Lower lobe of right lung (tissue), 2 donors: ENCODE results near the gene CIPC. TPM values are rescaled to one million over a fixed set of nuclear protein-coding genes. Genes with fewer than 3 reads are reported as not detected.

Experiments used
- ATAC-seq, 2 donors: fragments of 200-7000 bp; cut with Tn5 transposase; one replicate each; pipeline ENCODE4 v1.9.1; 2020 to 2022; ENCODE audit warnings: mild to moderate bottlenecking in 2 of 2, moderate library complexity in 2 of 2
- DNase-seq: peaks from one replicate; pipeline ENCODE4 v3.0.0-alpha.2; 2020
- H3K27ac ChIP-seq: fragments of 200-600 bp; one replicate; pipeline ENCODE4 v1.8.0; 2022
- H3K27me3 ChIP-seq: fragments of 200-600 bp; one replicate; pipeline ENCODE4 v1.8.0; 2022; ENCODE audit warnings: low read depth
- H3K36me3 ChIP-seq: fragments of 200-600 bp; one replicate; pipeline ENCODE4 v1.8.0; 2022; ENCODE audit warnings: mild to moderate bottlenecking
- H3K4me1 ChIP-seq: fragments of 200-600 bp; one replicate; pipeline ENCODE4 v1.8.0; 2022
- H3K4me3 ChIP-seq: fragments of 200-600 bp; one replicate; pipeline ENCODE4 v1.8.0; 2022; ENCODE audit warnings: mild to moderate bottlenecking
- H3K9me3 ChIP-seq: fragments of 200-600 bp; one replicate; pipeline ENCODE4 v1.8.0; 2022
- intact Hi-C: fragments of 100-400 bp; cut with DNase I; formaldehyde crosslinking; loops from one replicate; pipeline ENCODE4 v1.11.0; 2022
- total RNA-seq: library from RNA; stranded (reverse); fragmentation: NEBNext Ultra II Directional; extraction: Animal tissue kit (Norgen Biotek cat#: 25700); gene quantifications from one replicate; pipeline ENCODE4 v1.2.1, GENCODE V29; 2021
- TF ChIP-seq, protein P1 (sequence below): fragments of 200-600 bp; IDR thresholded peaks from one replicate; pipeline ENCODE4 v1.8.0; 2022; ENCODE audit warnings: antibody characterized with exemption, mild to moderate bottlenecking
- donor health status: DM: no; HTN: yes; CAD: no; lungs with severe emphysema.

Gene CIPC
- total RNA-seq, 1 donor from 2014 or later, result 28.4 TPM

DNA sequence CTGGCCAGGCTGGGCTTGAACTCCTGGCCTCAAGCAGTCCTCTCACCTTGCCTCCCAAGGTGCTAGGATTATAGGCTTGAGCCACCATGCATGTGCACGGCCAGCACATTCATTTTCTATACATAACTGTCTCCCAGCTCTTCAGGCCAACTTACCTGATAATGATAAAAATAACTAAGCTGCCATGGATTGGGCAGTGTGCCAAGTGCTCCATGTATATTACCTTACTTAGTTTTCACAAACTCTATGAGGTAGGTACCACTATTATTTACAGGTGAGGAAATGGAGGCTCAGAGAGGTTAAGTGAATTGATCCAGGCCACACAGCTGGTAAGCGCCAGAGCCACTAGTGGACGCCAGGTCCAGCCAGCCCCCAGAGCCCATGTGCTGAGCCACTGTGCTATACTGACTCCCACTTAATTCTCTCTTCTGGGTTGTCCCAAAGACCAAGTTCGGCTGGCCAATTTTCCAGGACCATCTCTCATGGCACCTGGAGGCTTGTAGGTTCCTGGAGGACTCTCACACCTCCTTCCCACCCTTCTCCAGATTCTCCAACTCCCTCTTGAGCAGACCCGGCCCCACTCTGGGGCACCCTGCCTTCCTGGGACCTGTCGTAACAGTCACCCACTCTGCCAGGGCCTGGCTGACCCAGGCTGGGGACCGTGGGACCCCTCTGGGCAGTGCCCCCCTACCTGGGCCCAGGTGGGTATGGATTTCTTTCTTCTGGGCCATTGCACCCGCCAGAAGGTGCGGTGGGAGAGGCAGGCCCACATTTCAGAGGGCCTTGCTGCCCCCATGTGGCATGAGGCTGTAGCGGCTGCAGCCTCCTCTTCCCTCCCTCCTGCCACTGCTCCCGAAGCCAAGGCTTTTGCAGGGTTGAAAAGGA, 30.2 kb upstream of the CIPC start:
- Histone ChIP-seq H3K27ac (no peak overlapping the region), H3K27me3 (no peaks in the 10 kb centered on the region), H3K9me3 (no peaks in the 10 kb centered on the region), H3K36me3 (no peaks in the 10 kb centered on the region), H3K4me1 (peaks cover 28% of the 10 kb centered on the region), H3K4me3 (no peak overlapping the region)
- intact Hi-C loops, result no loop called here
- ATAC-seq (peak; percentile 80 to 88), DNase-seq (peak; percentile 76)
- TF ChIP-seq, protein P1, sequence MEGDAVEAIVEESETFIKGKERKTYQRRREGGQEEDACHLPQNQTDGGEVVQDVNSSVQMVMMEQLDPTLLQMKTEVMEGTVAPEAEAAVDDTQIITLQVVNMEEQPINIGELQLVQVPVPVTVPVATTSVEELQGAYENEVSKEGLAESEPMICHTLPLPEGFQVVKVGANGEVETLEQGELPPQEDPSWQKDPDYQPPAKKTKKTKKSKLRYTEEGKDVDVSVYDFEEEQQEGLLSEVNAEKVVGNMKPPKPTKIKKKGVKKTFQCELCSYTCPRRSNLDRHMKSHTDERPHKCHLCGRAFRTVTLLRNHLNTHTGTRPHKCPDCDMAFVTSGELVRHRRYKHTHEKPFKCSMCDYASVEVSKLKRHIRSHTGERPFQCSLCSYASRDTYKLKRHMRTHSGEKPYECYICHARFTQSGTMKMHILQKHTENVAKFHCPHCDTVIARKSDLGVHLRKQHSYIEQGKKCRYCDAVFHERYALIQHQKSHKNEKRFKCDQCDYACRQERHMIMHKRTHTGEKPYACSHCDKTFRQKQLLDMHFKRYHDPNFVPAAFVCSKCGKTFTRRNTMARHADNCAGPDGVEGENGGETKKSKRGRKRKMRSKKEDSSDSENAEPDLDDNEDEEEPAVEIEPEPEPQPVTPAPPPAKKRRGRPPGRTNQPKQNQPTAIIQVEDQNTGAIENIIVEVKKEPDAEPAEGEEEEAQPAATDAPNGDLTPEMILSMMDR, result peak; percentile 93

DNA sequence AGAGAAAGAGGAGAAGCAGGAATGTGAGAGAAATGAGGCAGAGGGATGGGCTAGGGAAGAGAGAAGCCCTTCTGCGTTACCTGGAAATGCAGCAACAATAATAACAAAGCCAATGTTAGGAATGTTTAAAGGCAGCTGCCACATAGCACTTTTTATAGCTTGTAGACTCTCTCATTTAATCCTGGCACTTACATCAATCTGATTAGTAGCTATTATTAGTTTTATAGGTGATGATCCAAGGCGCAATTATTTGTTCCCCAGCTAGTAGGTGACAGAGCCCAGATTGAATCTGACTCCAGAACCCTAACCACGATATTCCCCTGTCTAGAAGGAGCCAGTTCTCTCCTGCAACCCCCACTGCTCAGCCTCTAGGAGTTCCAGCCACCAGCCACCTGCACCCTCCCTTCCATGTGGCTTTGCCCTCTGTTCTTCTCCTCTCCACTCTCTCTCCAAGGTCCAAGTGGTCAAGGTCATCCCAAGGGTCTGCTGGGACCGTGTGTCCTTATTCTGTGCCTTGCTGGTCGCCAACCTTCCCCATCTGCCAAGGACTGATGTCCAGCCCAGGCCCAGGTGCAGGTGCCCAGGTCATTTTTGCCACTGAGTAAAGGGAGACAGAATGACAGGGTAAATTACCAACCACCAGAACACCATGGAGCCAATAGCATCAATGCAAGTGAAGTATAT, 29.4 kb upstream of the CIPC start:
- intact Hi-C loops, result no loop called here
- no peaks in the 10 kb centered on the region for H3K27me3 ChIP-seq
- TF ChIP-seq, protein P1, result peak; percentile 4
- DNase-seq (no peak), ATAC-seq (no peak)
- no peak overlapping the region for H3K4me3 ChIP-seq
- no peak overlapping the region for H3K27ac ChIP-seq
- peaks cover 28% of the 10 kb centered on the region for H3K4me1 ChIP-seq
- H3K36me3 ChIP-seq, result no peaks in the 10 kb centered on the region
- no peaks in the 10 kb centered on the region for H3K9me3 ChIP-seq

DNA sequence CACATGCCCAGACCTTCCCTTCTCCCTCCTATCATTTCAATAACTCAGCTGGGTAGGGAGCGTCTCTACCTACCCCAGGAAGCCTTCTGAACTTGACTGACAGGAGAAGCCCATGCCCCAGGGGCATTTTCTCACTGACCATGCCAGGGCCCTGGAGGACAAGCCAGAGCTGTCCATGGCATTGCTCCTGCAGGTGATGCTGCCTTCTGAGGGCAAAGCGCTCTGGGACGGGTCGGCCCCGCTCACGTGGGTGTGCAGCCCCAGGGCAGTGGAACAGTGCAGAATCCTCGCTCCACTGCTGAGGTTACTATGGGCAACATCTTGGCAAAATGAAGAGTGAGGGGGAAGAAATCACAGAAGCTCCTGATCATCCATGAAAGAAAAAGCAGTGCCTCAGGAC, 28.5 kb upstream of the CIPC start:
- no peak for ATAC-seq
- DNase-seq, result no peak
- Histone ChIP-seq H3K4me3 (no peak overlapping the region), H3K27ac (no peak overlapping the region), H3K27me3 (no peaks in the 10 kb centered on the region), H3K36me3 (no peaks in the 10 kb centered on the region), H3K4me1 (peaks cover 31% of the 10 kb centered on the region), H3K9me3 (no peaks in the 10 kb centered on the region)
- intact Hi-C loops, result no loop called here
- TF ChIP-seq, protein P1, result no peak

DNA sequence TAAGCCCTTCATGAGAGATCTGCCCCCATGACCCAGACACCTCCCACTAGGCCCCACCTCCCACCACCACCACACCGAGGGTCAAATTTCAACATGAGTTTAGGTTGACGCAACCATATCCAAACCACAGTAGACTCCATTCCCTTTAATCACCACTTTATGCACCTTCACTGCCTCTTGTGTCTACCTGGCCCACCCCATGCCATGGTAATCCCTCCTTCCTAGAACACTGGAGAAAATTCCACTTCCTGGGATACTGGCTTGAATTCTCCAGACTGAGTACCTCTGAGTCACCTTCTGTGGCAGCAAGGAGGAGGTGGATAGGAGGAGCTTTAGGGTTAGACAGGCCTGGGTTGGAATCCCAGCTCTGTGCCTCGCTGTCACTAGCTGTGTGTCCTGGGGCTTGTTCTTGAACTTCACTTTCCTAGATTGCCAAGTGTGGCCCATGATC, 26.1 kb upstream of the CIPC start:
- ATAC-seq, result no peak
- Histone ChIP-seq H3K9me3 (no peaks in the 10 kb centered on the region), H3K27me3 (no peaks in the 10 kb centered on the region), H3K27ac (no peak overlapping the region), H3K36me3 (no peaks in the 10 kb centered on the region), H3K4me1 (peaks cover 46% of the 10 kb centered on the region), H3K4me3 (no peak overlapping the region)
- no peak for DNase-seq
- TF ChIP-seq, protein P1, result no peak
- intact Hi-C loops, result no loop called here

DNA sequence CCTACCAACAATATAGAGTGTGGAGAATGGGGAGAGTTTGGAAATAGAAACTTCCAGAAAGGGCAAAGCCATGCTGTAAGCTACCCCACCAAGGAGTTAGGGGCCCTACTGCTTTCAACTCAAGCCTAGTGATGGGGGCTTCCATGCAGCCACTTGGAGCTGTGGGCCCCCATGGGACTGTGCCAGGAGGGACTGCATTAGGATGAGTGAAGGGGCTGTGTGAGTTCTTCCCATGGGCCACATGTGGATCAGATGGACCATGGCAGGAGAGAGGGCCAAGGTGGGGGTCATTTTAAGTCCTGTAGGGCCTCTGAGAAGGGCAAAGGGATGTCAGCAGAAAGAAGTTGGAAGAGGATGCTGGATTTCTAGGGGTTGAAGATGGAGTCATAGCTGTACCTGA, 23.1 kb upstream of the CIPC start:
- peak overlapping the region; percentile 42 for H3K4me3 ChIP-seq
- H3K4me1 ChIP-seq, result peaks cover 37% of the 10 kb centered on the region
- ATAC-seq, result no peak
- peak overlapping the region; percentile 92 for H3K27ac ChIP-seq
- H3K27me3 ChIP-seq, result no peaks in the 10 kb centered on the region
- DNase-seq, result no peak
- H3K36me3 ChIP-seq, result no peaks in the 10 kb centered on the region
- intact Hi-C loops, result no loop called here
- no peaks in the 10 kb centered on the region for H3K9me3 ChIP-seq
- TF ChIP-seq, protein P1, result no peak
